Measurements from ENCODE around the gene PPP1R12B. TPM values are rescaled to one million over a fixed set of nuclear protein-coding genes. Genes with fewer than 3 reads are reported as not detected.
A peak's percentile ranks its signal among the peaks of the same experiment; 100 is the strongest.
"Not testable (repeated sequence)": the region's sequence is repeated elsewhere in the genome, so short reads cannot be mapped to it uniquely, and the experiment has no call there.

The PPP1R12B gene
- total RNA-seq, 1 experiment from 2014 or later, result 33.3 TPM

GRCh38 chr1:202348005-202348508, 442 bp upstream of the PPP1R12B start:
- Histone ChIP-seq H3K27me3 (ENCODE audit: insufficient read depth, low read depth) (no peaks in the 10 kb centered on the region), H3K9me2 (ENCODE audit: insufficient read depth) (no peaks in the 10 kb centered on the region), H3K36me3 (ENCODE audit: low read depth) (no peaks in the 10 kb centered on the region), H2AFZ (no peak overlapping the region), H3K79me2 (ENCODE audit: low read depth) (peaks cover 44% of the 10 kb centered on the region), H3K4me2 (peak overlapping the region; percentile 50), H3K27ac (peak overlapping the region; percentile 48), H3K4me3 (no peak overlapping the region), H3F3A (ENCODE audit: insufficient read depth, low read depth) (no peaks in the 10 kb centered on the region), H4K20me1 (ENCODE audit: insufficient read depth) (no peaks in the 10 kb centered on the region; the same call in 1 of the 2 replicates), H3K9me3 (ENCODE audit: insufficient read depth, low read depth) (no peaks in the 10 kb centered on the region), H3K4me1 (replicated peaks; ENCODE audit: insufficient read depth) (peaks cover 45% of the 10 kb centered on the region)
- ChIA-PET POLR2A (ENCODE audit: unreplicated experiment) (interaction anchor here (0.5 to 0.7 kb wide), 4 partner anchors 8 to 1261 kb away, joined by 3 to 6 read pairs (median 4); no protein-coding TSS in a partner anchor), CTCF (interaction anchor here (1.0 kb wide), 1 partner anchor 155 kb away, joined by 3 read pairs; no protein-coding TSS in a partner anchor)
- intact Hi-C loops (cut with micrococcal nuclease; ENCODE audit: unreplicated experiment), result loop anchor here (10.0 kb wide), 2 partner anchors 67 to 883 kb away; partner anchors contain the start of gene PHLDA3
- TF ChIP-seq CTCF (conservative IDR thresholded peaks at IDR 0.05) (no peak), EZH2 (IDR thresholded peaks at IDR 0.05; ENCODE audit: low read depth) (no peak)
- no peak for DNase-seq
- no TSS peak for BruUV-seq (replicated peaks)

GRCh38 chr1:202349206-202349928, 868 bp downstream of the PPP1R12B start:
- no peaks in the 10 kb centered on the region for H3F3A ChIP-seq (ENCODE audit: insufficient read depth, low read depth)
- peak overlapping the region; percentile 87 for H3K4me2 ChIP-seq
- ChIA-PET POLR2A (ENCODE audit: unreplicated experiment) (interaction anchor here (0.5 to 0.8 kb wide), 4 partner anchors 61 to 610 kb away, joined by 3 to 19 read pairs (median 4); no protein-coding TSS in a partner anchor), CTCF (no interaction called here)
- TF ChIP-seq EZH2 (IDR thresholded peaks at IDR 0.05; ENCODE audit: low read depth), result no peak
- no peak for TF ChIP-seq CTCF (conservative IDR thresholded peaks at IDR 0.05)
- intact Hi-C loops (cut with micrococcal nuclease; ENCODE audit: unreplicated experiment), result loop anchor here (10.0 kb wide), 2 partner anchors 65 to 885 kb away; partner anchors contain the start of gene PHLDA3
- H4K20me1 ChIP-seq (ENCODE audit: insufficient read depth), result no peaks in the 10 kb centered on the region; the same call in 1 of the 2 replicates
- peaks cover 56% of the 10 kb centered on the region for H3K79me2 ChIP-seq (ENCODE audit: low read depth)
- H3K9me3 ChIP-seq (ENCODE audit: insufficient read depth, low read depth), result no peaks in the 10 kb centered on the region
- H3K4me1 ChIP-seq (replicated peaks; ENCODE audit: insufficient read depth), result peaks cover 52% of the 10 kb centered on the region
- DNase-seq, result peak in 1 of 2 experiments; percentile 47
- H3K27me3 ChIP-seq (ENCODE audit: insufficient read depth, low read depth), result no peaks in the 10 kb centered on the region
- H3K36me3 ChIP-seq (ENCODE audit: low read depth), result no peaks in the 10 kb centered on the region
- H3K9me2 ChIP-seq (ENCODE audit: insufficient read depth), result no peaks in the 10 kb centered on the region
- H3K27ac ChIP-seq, result peak overlapping the region; percentile 56
- no TSS peak for BruUV-seq (replicated peaks)
- H3K4me3 ChIP-seq, result peak overlapping the region; percentile 86
- H2AFZ ChIP-seq, result peak overlapping the region; percentile 85

GRCh38 chr1:202351725-202352124, 3.2 kb downstream of the PPP1R12B start:
- Histone ChIP-seq H3K9me2 (ENCODE audit: insufficient read depth) (no peaks in the 10 kb centered on the region), H3K79me2 (ENCODE audit: low read depth) (peaks cover 74% of the 10 kb centered on the region), H3K4me2 (peak overlapping the region; percentile 54), H4K20me1 (ENCODE audit: insufficient read depth) (no peaks in the 10 kb centered on the region; the same call in 1 of the 2 replicates), H3F3A (ENCODE audit: insufficient read depth, low read depth) (peaks cover 20% of the 10 kb centered on the region), H3K27ac (peak overlapping the region; percentile 22), H3K4me3 (no peak overlapping the region), H3K4me1 (replicated peaks; ENCODE audit: insufficient read depth) (peaks cover 71% of the 10 kb centered on the region), H3K27me3 (ENCODE audit: insufficient read depth, low read depth) (no peaks in the 10 kb centered on the region), H3K9me3 (ENCODE audit: insufficient read depth, low read depth) (no peaks in the 10 kb centered on the region), H3K36me3 (ENCODE audit: low read depth) (no peaks in the 10 kb centered on the region), H2AFZ (no peak overlapping the region)
- ChIA-PET POLR2A (ENCODE audit: unreplicated experiment) (no interaction called here), CTCF (no interaction called here)
- TF ChIP-seq EZH2 (IDR thresholded peaks at IDR 0.05; ENCODE audit: low read depth), result no peak
- DNase-seq, result peak in 1 of 2 experiments; percentile 46
- intact Hi-C loops (cut with micrococcal nuclease; ENCODE audit: unreplicated experiment), result no loop called here
- no TSS peak for BruUV-seq (replicated peaks)

GRCh38 chr1:202352583-202353197, 4.2 kb downstream of the PPP1R12B start:
- H3K27ac ChIP-seq; H4K20me1 ChIP-seq (ENCODE audit: insufficient read depth); H3K9me2 ChIP-seq (ENCODE audit: insufficient read depth); H3K36me3 ChIP-seq (ENCODE audit: low read depth); DNase-seq; POLR2A ChIA-PET (ENCODE audit: unreplicated experiment); H3K27me3 ChIP-seq (ENCODE audit: insufficient read depth, low read depth); H3K9me3 ChIP-seq (ENCODE audit: insufficient read depth, low read depth); BruUV-seq (replicated peaks); H2AFZ ChIP-seq; CTCF ChIA-PET; intact Hi-C loops (cut with micrococcal nuclease; ENCODE audit: unreplicated experiment); H3K4me3 ChIP-seq: not testable (repeated sequence)
- peak overlapping the region; percentile 54 for H3K4me2 ChIP-seq
- peaks cover 83% of the 10 kb centered on the region for H3K79me2 ChIP-seq (ENCODE audit: low read depth)
- H3F3A ChIP-seq (ENCODE audit: insufficient read depth, low read depth), result peaks cover 30% of the 10 kb centered on the region
- peaks cover 80% of the 10 kb centered on the region for H3K4me1 ChIP-seq (replicated peaks; ENCODE audit: insufficient read depth)
